ENCODE results near the gene EDAR. TPM values are rescaled to one million over a fixed set of nuclear protein-coding genes. Genes with fewer than 3 reads are reported as not detected.
A peak's percentile ranks its signal among the peaks of the same experiment; 100 is the strongest.

EDAR gene
- total RNA-seq, 1 donor from 2014 or later: not detected

- TF ChIP-seq CTCF (IDR thresholded peaks at IDR 0.05): no peak
- Mint-ChIP-seq H3K36me3 (ENCODE audit: low read depth) (peaks cover 1% of the 10 kb centered on the region), H3K4me3 (ENCODE audit: unreplicated experiment) (no peak overlapping the region), H3K27me3 (ENCODE audit: low read depth) (peaks cover 12% of the 10 kb centered on the region), H3K27ac (ENCODE audit: unreplicated experiment) (peak overlapping the region; percentile 49), H3K9me3 (ENCODE audit: low read depth) (peaks cover 12% of the 10 kb centered on the region), H3K4me1 (ENCODE audit: low read depth) (peaks cover 26% of the 10 kb centered on the region)
- no peak for DNase-seq (ENCODE audit: low spot score)
These were observed 43.1 kb downstream of the EDAR start for GRCh38 chr2:108945969-108946368.

- peaks cover 12% of the 10 kb centered on the region for H3K9me3 Mint-ChIP-seq (ENCODE audit: low read depth)
- peak; percentile 13 for TF ChIP-seq CTCF (IDR thresholded peaks at IDR 0.05)
- no peak for DNase-seq (ENCODE audit: low spot score)
- peaks cover 25% of the 10 kb centered on the region for H3K4me1 Mint-ChIP-seq (ENCODE audit: low read depth)
- peaks cover 1% of the 10 kb centered on the region for H3K36me3 Mint-ChIP-seq (ENCODE audit: low read depth)
- H3K27ac Mint-ChIP-seq (ENCODE audit: unreplicated experiment): no peak overlapping the region
- H3K4me3 Mint-ChIP-seq (ENCODE audit: unreplicated experiment): no peak overlapping the region
- H3K27me3 Mint-ChIP-seq (ENCODE audit: low read depth): peaks cover 23% of the 10 kb centered on the region
These were observed 44.3 kb downstream of the EDAR start for GRCh38 chr2:108944601-108945331.

- H3K27me3 Mint-ChIP-seq (ENCODE audit: low read depth): peaks cover 25% of the 10 kb centered on the region
- H3K36me3 Mint-ChIP-seq (ENCODE audit: low read depth): peaks cover 1% of the 10 kb centered on the region
- peaks cover 21% of the 10 kb centered on the region for H3K4me1 Mint-ChIP-seq (ENCODE audit: low read depth)
- peaks cover 12% of the 10 kb centered on the region for H3K9me3 Mint-ChIP-seq (ENCODE audit: low read depth)
- TF ChIP-seq CTCF (IDR thresholded peaks at IDR 0.05): no peak
- H3K27ac Mint-ChIP-seq (ENCODE audit: unreplicated experiment): peak overlapping the region; percentile 41
- no peak overlapping the region for H3K4me3 Mint-ChIP-seq (ENCODE audit: unreplicated experiment)
- no peak for DNase-seq (ENCODE audit: low spot score)
These were observed 45.3 kb downstream of the EDAR start for GRCh38 chr2:108943751-108944150.

- Mint-ChIP-seq H3K4me3 (ENCODE audit: unreplicated experiment) (no peak overlapping the region), H3K27ac (ENCODE audit: unreplicated experiment) (no peak overlapping the region), H3K4me1 (ENCODE audit: low read depth) (peaks cover 21% of the 10 kb centered on the region), H3K27me3 (ENCODE audit: low read depth) (peaks cover 23% of the 10 kb centered on the region), H3K9me3 (ENCODE audit: low read depth) (peaks cover 7% of the 10 kb centered on the region), H3K36me3 (ENCODE audit: low read depth) (peaks cover 1% of the 10 kb centered on the region)
- DNase-seq (ENCODE audit: low spot score): no peak
- TF ChIP-seq CTCF (IDR thresholded peaks at IDR 0.05): no peak
These were observed 46.1 kb downstream of the EDAR start for GRCh38 chr2:108942888-108943287.

GRCh38 chr2:108942231-108942825 is 46.7 kb downstream of the EDAR start:
- TF ChIP-seq CTCF (IDR thresholded peaks at IDR 0.05): no peak
- H3K36me3 Mint-ChIP-seq (ENCODE audit: low read depth): peaks cover 1% of the 10 kb centered on the region
- peaks cover 5% of the 10 kb centered on the region for H3K9me3 Mint-ChIP-seq (ENCODE audit: low read depth)
- no peak for DNase-seq (ENCODE audit: low spot score)
- H3K4me1 Mint-ChIP-seq (ENCODE audit: low read depth): peaks cover 21% of the 10 kb centered on the region
- H3K27ac Mint-ChIP-seq (ENCODE audit: unreplicated experiment): no peak overlapping the region
- no peak overlapping the region for H3K4me3 Mint-ChIP-seq (ENCODE audit: unreplicated experiment)
- peaks cover 23% of the 10 kb centered on the region for H3K27me3 Mint-ChIP-seq (ENCODE audit: low read depth)

Measured in chondrocyte (in vitro differentiated cells).